H1 (cell line): Measurements from ENCODE around the gene TBC1D19.

Experiments used
- GABPA ChIP-seq: IDR thresholded peaks from 2 replicates; pipeline ENCODE4 v1.6.1; 2011; ENCODE audit warnings: mild to moderate bottlenecking, low read length, moderate library complexity, borderline replicate concordance; ENCODE audit not compliant: insufficient read depth
- POLR2AphosphoS5 ChIP-seq: IDR thresholded peaks from 2 replicates; pipeline ENCODE4 v1.6.1; 2011; ENCODE audit warnings: low read depth, low read length
- RFX5 ChIP-seq: IDR thresholded peaks from 2 replicates; pipeline ENCODE4 v1.6.1; 2011; ENCODE audit warnings: low read depth, low read length, improper control_type of control experiment, borderline replicate concordance
- SP1 ChIP-seq: IDR thresholded peaks from 2 replicates; pipeline ENCODE4 v1.6.1; 2011; ENCODE audit warnings: low read depth, low read length
- TAF7 ChIP-seq: optimal IDR thresholded peaks from 2 replicates; pipeline ENCODE3; 2011; ENCODE audit warnings: low read depth, mild to moderate bottlenecking, inconsistent platforms, low read length, moderate library complexity, borderline replicate concordance
- TEAD4 ChIP-seq: IDR thresholded peaks from 2 replicates; pipeline ENCODE4 v1.6.1; 2012; ENCODE audit warnings: low read depth, low read length, inconsistent platforms, mixed read lengths
- ZNF274 ChIP-seq: IDR thresholded peaks from 2 replicates; pipeline ENCODE4 v1.7.0; 2012; ENCODE audit warnings: low read length, borderline replicate concordance; ENCODE audit errors: extremely low read depth
- TF ChIP-seq, protein P1 (sequence below), 3 experiments: IDR thresholded peaks; 1 replicate in 2 of 3; 2 replicates in 1 of 3; pipeline versions ENCODE4 v1.5.1 to v1.6.1; 2011; ENCODE audit warnings: low read length in 3 of 3, mild to moderate bottlenecking in 3 of 3, inconsistent platforms in 2 of 3, low read depth in 1 of 3, moderate library complexity in 1 of 3; ENCODE audit not compliant: insufficient read depth in 1 of 3; ENCODE audit errors: control extremely low read depth in 1 of 3
- TF ChIP-seq, protein P2 (sequence below): IDR thresholded peaks from 2 replicates; pipeline ENCODE4 v1.6.1; 2012; ENCODE audit warnings: low read length, inconsistent platforms
- TF ChIP-seq, protein P3 (sequence below): IDR thresholded peaks from 2 replicates; pipeline ENCODE4 v1.6.1; 2011; ENCODE audit warnings: low read length, improper control_type of control experiment

DNA sequence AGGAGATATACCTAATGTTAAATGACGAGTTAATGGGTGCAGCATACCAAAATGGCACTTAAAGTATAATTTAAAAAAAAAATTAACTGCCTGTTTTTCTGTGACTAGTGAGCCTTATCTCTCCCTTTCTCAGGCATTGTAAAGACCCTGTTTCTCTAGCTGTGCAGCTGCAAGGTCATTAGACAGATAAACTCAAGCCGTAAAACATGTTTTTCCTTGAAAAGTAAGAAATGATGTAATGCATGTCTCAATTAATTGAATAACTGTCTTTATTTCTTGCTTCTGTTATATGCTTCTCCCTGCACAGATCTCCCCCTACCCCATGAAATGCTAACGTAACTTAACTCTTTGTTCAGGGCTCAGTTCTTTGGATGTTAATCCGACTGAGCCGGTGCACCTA is 10.5 kb downstream of the TBC1D19 start:
- TF ChIP-seq, protein P1, sequence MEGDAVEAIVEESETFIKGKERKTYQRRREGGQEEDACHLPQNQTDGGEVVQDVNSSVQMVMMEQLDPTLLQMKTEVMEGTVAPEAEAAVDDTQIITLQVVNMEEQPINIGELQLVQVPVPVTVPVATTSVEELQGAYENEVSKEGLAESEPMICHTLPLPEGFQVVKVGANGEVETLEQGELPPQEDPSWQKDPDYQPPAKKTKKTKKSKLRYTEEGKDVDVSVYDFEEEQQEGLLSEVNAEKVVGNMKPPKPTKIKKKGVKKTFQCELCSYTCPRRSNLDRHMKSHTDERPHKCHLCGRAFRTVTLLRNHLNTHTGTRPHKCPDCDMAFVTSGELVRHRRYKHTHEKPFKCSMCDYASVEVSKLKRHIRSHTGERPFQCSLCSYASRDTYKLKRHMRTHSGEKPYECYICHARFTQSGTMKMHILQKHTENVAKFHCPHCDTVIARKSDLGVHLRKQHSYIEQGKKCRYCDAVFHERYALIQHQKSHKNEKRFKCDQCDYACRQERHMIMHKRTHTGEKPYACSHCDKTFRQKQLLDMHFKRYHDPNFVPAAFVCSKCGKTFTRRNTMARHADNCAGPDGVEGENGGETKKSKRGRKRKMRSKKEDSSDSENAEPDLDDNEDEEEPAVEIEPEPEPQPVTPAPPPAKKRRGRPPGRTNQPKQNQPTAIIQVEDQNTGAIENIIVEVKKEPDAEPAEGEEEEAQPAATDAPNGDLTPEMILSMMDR (IDR thresholded peaks at IDR 0.05; ENCODE audit: control extremely low read depth in 1 of 3, insufficient read depth in 1 of 3, low read depth in 1 of 3, low read length in 3 of 3): no peak
- TF ChIP-seq GABPA (no peak), TEAD4 (no peak), TAF7 (no peak), SP1 (no peak), ZNF274 (no peak), POLR2AphosphoS5 (no peak), RFX5 (no peak)
- TF ChIP-seq, protein P2, sequence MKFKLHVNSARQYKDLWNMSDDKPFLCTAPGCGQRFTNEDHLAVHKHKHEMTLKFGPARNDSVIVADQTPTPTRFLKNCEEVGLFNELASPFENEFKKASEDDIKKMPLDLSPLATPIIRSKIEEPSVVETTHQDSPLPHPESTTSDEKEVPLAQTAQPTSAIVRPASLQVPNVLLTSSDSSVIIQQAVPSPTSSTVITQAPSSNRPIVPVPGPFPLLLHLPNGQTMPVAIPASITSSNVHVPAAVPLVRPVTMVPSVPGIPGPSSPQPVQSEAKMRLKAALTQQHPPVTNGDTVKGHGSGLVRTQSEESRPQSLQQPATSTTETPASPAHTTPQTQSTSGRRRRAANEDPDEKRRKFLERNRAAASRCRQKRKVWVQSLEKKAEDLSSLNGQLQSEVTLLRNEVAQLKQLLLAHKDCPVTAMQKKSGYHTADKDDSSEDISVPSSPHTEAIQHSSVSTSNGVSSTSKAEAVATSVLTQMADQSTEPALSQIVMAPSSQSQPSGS: no peak
- TF ChIP-seq, protein P3, sequence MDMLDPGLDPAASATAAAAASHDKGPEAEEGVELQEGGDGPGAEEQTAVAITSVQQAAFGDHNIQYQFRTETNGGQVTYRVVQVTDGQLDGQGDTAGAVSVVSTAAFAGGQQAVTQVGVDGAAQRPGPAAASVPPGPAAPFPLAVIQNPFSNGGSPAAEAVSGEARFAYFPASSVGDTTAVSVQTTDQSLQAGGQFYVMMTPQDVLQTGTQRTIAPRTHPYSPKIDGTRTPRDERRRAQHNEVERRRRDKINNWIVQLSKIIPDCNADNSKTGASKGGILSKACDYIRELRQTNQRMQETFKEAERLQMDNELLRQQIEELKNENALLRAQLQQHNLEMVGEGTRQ: no peak
